HepG2 (cell line): Measurements from ENCODE around the gene GPT2. TPM values are rescaled to one million over a fixed set of nuclear protein-coding genes. Genes with fewer than 3 reads are reported as not detected.

Experiments
- ADNP ChIP-seq: sonication (generic); formaldehyde crosslinking; IDR thresholded peaks from 2 replicates; pipeline ENCODE4 v1.4.0; 2020; ENCODE audit warnings: missing genetic modification reagents
- ARNTL ChIP-seq: sonication (generic); formaldehyde crosslinking; IDR thresholded peaks from 2 replicates; pipeline ENCODE4 v1.4.0; 2020; ENCODE audit warnings: mild to moderate bottlenecking, missing genetic modification reagents
- BCL6 ChIP-seq: IDR thresholded peaks from 2 replicates; pipeline ENCODE4 v1.6.1; 2016; ENCODE audit warnings: missing genetic modification reagents, missing compliant biosample characterization
- CBFB ChIP-seq: sonication (generic); formaldehyde crosslinking; IDR thresholded peaks from 2 replicates; pipeline ENCODE4 v1.4.0; 2020; ENCODE audit warnings: missing genetic modification reagents
- CCAR2 ChIP-seq: fragments of 200-400 bp; formaldehyde crosslinking; optimal IDR thresholded peaks from 2 replicates; pipeline ENCODE3; 2018; ENCODE audit warnings: low read depth, mild to moderate bottlenecking, low read length, moderate library complexity
- DNMT3B ChIP-seq: conservative IDR thresholded peaks from 2 replicates; pipeline ENCODE4 v1.6.1; 2016; ENCODE audit warnings: missing biosample characterization, control low read depth
- ELK4 ChIP-seq: sonication (generic); formaldehyde crosslinking; IDR thresholded peaks from 2 replicates; pipeline ENCODE4 v1.9.0; 2021; ENCODE audit warnings: missing genetic modification reagents, borderline replicate concordance
- GTF3A ChIP-seq: sonication (generic); formaldehyde crosslinking; conservative IDR thresholded peaks from 2 replicates; pipeline ENCODE4 v1.4.0; 2020; ENCODE audit warnings: mild to moderate bottlenecking, missing genetic modification reagents
- HNF4A ChIP-seq: sonication (generic); formaldehyde crosslinking; IDR thresholded peaks from 2 replicates; pipeline ENCODE4 v1.4.0; 2020; ENCODE audit warnings: missing genetic modification reagents
- HOXA7 ChIP-seq: sonication (generic); formaldehyde crosslinking; IDR thresholded peaks from 2 replicates; pipeline ENCODE4 v1.8.1; 2022; ENCODE audit warnings: mild to moderate bottlenecking, missing genetic modification reagents, moderate library complexity
- LRRFIP1 ChIP-seq: sonication (generic); formaldehyde crosslinking; conservative IDR thresholded peaks from 2 replicates; pipeline ENCODE4 v1.4.0; 2020; ENCODE audit warnings: missing genetic modification reagents
- MAZ ChIP-seq, 2 experiments: sonication (generic) in 1 of 2; formaldehyde crosslinking in 1 of 2; IDR thresholded peaks; 2 replicates each; pipeline versions ENCODE4 v1.5.0 to v1.6.1; 2012 to 2020; ENCODE audit warnings: low read depth in 2 of 2, mild to moderate bottlenecking in 2 of 2, borderline replicate concordance in 1 of 2, improper control_type of control experiment in 1 of 2, low read length in 1 of 2, missing genetic modification reagents in 1 of 2, moderate library complexity in 1 of 2
- MEIS1 ChIP-seq: sonication (generic); formaldehyde crosslinking; IDR thresholded peaks from 2 replicates; pipeline ENCODE4 v1.9.0; 2021; ENCODE audit warnings: mild to moderate bottlenecking, missing genetic modification reagents, moderate library complexity, borderline replicate concordance
- MNT ChIP-seq: fragments of 450-650 bp; IDR thresholded peaks from 2 replicates; pipeline ENCODE4 v1.6.1; 2016
- SMARCC2 ChIP-seq: fragments of 450-650 bp; IDR thresholded peaks from 2 replicates; pipeline ENCODE4 v1.6.1; 2017; ENCODE audit warnings: antibody characterized with exemption, mild to moderate bottlenecking
- SRSF1 ChIP-seq: fragments of 200-400 bp; formaldehyde crosslinking; optimal IDR thresholded peaks from 2 replicates; pipeline ENCODE3; 2017; ENCODE audit warnings: mild to moderate bottlenecking, low read depth, low read length, moderate library complexity
- TOE1 ChIP-seq: sonication (generic); formaldehyde crosslinking; IDR thresholded peaks from 2 replicates; pipeline ENCODE4 v1.4.0; 2020; ENCODE audit warnings: mild to moderate bottlenecking, missing genetic modification reagents
- TRIM22 ChIP-seq: fragments of 450-650 bp; IDR thresholded peaks from 2 replicates; pipeline ENCODE4 v1.6.1; 2017
- ZFP41 ChIP-seq: sonication (generic); formaldehyde crosslinking; IDR thresholded peaks from 2 replicates; pipeline ENCODE4 v1.4.0; 2020; ENCODE audit warnings: mild to moderate bottlenecking, missing genetic modification reagents, borderline replicate concordance
- ZNF136 ChIP-seq: sonication (generic); formaldehyde crosslinking; IDR thresholded peaks from 2 replicates; pipeline ENCODE4 v1.8.1; 2022; ENCODE audit warnings: low read depth, mild to moderate bottlenecking, moderate library complexity, missing genetic modification reagents
- ZNF276 ChIP-seq: sonication (generic); formaldehyde crosslinking; IDR thresholded peaks from 2 replicates; pipeline ENCODE4 v1.4.0; 2020; ENCODE audit warnings: mild to moderate bottlenecking, low read depth, missing genetic modification reagents
- ZNF468 ChIP-seq: sonication (generic); formaldehyde crosslinking; IDR thresholded peaks from 2 replicates; pipeline ENCODE4 v1.8.0; 2022; ENCODE audit warnings: mild to moderate bottlenecking, moderate library complexity, missing genetic modification reagents
- ZNF660 ChIP-seq: sonication (generic); formaldehyde crosslinking; IDR thresholded peaks from 2 replicates; pipeline ENCODE4 v1.5.1; 2020; ENCODE audit warnings: mild to moderate bottlenecking, low read depth, missing genetic modification reagents, borderline replicate concordance
- polyA plus RNA-seq, 8 experiments: library from polyadenylated mRNA; depleted of rRNA in 3 of 8; stranded (reverse) in 7 of 8; unstranded in 1 of 8; fragments of >200 nt; fragmentation: Illumina TruSeq in 4 of 8; extraction: Trizol in 4 of 8; gene quantifications; 2 replicates each; pipeline versions ENCODE4 v1.2.1 to v1.2.3, GENCODE V29; 2011 to 2016; ENCODE audit warnings: low read depth in 4 of 8, missing spikeins in 1 of 8, mixed read lengths in 1 of 8; ENCODE audit not compliant: insufficient read depth in 1 of 8
- total RNA-seq, 5 experiments: library from RNA; depleted of rRNA; stranded (reverse); fragments of >200 nt; fragmentation: Illumina TruSeq; extraction: Trizol; gene quantifications; 2 replicates each; pipeline ENCODE4 v1.2.3, GENCODE V29; 2016; ENCODE audit warnings: low read depth in 1 of 5

The GPT2 gene
- total and polyA plus RNA-seq, 2 of the 13 experiments (the other 11 are each of a cell fraction or from before 2014, with no cell fraction given) = 138 to 267 TPM

- TF ChIP-seq ELK4 (no peak), ADNP (0 out of 2 replicates have a peak, but pooled peaks have one; percentile 52), HNF4A (CRISPR knock-in tag) (0 out of 2 replicates have a peak, but pooled peaks have one; percentile 36), ZNF468 (CRISPR knock-in tag) (no peak), GTF3A (CRISPR knock-in tag) (no peak), BCL6 (CRISPR knock-in tag) (no peak), DNMT3B (CRISPR knock-in tag) (no peak), LRRFIP1 (no peak), CCAR2 (no peak), ZNF276 (CRISPR knock-in tag) (no peak), TOE1 (CRISPR knock-in tag) (no peak), ZFP41 (no peak), MNT (peak; percentile 84), CBFB (CRISPR knock-in tag) (no peak), MAZ (IDR thresholded peaks at IDR 0.05; ENCODE audit: borderline replicate concordance, low read depth, low read length) (no peak), MAZ (CRISPR knock-in tag; IDR thresholded peaks at IDR 0.05; ENCODE audit: low read depth) (no peak), HOXA7 (CRISPR knock-in tag) (no peak), SRSF1 (no peak), ARNTL (CRISPR knock-in tag) (no peak), TRIM22 (no peak), SMARCC2 (no peak), ZNF136 (no peak), MEIS1 (CRISPR knock-in tag) (no peak), ZNF660 (CRISPR knock-in tag) (no peak)
Measured at GRCh38 chr16:46974352-46974751, 90.2 kb downstream of the GPT2 start (continued).
